GM21576 (cell line): ENCODE measurements around the gene SYAP1.
"Not testable (repeated sequence)": the region's sequence is repeated elsewhere in the genome, so short reads cannot be mapped to it uniquely, and the experiment has no call there.

Experiments used
- ATAC-seq: cut with Tn5 transposase; IDR thresholded peaks from one replicate; pipeline ENCODE4 v1.9.1; 2021; ENCODE audit warnings: mild to moderate bottlenecking, moderate library complexity; ENCODE audit not compliant: unreplicated experiment

The SYAP1 gene

GRCh38 chrX:16722481-16722880, 3.1 kb downstream of the SYAP1 start:
- ATAC-seq: no peak

GRCh38 chrX:16725072-16725471, 5.7 kb downstream of the SYAP1 start:
- no peak for ATAC-seq

DNA sequence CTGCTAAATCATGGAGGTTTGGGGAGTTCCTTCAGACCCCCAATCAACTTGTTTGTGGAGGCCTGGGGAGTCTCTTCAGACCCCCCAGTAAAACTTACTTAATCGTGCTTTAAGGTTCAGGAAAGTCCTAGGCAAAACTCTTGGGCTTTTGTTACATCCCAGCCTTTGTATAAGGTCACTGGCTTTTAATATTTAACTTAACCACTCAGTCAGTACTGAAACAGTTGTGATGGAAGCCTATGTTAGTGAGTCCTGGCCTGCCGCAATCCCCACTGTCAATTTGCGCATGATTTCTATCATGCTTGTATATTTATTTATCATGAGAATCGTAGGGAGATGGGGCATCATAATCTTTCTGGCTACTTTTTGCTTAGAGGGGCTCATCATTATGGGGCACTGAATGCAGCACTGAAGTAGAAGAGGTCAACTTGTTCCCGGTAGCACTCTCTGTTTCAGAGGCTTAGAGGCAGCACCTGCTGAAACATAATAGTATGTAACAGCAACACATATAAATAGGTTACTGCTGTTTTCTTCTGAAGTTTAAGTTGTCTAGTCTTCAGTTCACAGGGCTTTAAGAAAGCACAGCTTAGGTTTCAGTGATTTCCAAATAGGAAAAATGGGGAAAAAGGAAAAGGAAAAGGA, 7.1 kb downstream of the SYAP1 start:
- ATAC-seq: peak; percentile 49

GRCh38 chrX:16727637-16728036, 8.2 kb downstream of the SYAP1 start:
- no peak for ATAC-seq

- no peak for ATAC-seq
Observed at GRCh38 chrX:16730450-16730849, 11.0 kb downstream of the SYAP1 start.

DNA sequence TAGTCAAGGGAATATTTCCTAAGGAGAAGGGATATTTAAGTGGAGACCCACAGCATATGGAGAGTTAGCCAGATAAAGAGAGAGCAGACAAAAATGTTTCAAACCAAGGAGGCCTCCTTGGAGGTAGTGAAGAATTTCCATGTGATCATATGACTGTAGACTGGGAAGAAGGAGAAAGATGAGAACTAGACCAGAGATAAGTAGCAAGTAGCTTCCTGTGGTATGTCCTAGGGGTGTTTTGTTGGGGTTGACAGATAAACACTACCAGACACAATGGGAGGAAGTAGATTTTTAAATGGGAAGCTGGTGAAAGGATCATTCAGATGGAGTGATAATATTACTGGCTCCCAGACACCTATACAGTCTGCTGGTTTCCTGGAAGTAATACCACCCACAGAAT, 13.6 kb downstream of the SYAP1 start:
- no peak for ATAC-seq

- ATAC-seq: no peak
Observed at GRCh38 chrX:16737024-16737423, 17.6 kb downstream of the SYAP1 start.

DNA sequence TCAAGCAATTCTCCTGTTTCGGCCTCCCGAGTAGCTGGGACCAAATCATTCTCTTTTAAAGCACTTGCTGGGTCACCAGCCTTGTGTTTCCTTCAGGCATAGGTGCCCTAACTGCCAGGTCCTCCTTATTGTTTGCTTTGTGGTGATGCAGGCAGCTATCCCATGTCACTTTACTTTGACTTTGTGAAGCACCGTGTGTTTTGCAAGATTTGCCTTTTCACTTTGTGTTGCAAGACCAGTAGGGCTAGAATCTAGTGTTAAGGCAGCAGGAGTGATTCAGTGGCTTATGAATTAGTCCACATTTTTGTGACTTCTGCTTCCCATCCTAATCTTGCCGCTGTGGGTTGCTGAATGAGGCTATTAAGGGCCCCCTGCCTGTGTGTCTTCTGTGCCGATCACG, 20.2 kb downstream of the SYAP1 start:
- no peak for ATAC-seq

DNA sequence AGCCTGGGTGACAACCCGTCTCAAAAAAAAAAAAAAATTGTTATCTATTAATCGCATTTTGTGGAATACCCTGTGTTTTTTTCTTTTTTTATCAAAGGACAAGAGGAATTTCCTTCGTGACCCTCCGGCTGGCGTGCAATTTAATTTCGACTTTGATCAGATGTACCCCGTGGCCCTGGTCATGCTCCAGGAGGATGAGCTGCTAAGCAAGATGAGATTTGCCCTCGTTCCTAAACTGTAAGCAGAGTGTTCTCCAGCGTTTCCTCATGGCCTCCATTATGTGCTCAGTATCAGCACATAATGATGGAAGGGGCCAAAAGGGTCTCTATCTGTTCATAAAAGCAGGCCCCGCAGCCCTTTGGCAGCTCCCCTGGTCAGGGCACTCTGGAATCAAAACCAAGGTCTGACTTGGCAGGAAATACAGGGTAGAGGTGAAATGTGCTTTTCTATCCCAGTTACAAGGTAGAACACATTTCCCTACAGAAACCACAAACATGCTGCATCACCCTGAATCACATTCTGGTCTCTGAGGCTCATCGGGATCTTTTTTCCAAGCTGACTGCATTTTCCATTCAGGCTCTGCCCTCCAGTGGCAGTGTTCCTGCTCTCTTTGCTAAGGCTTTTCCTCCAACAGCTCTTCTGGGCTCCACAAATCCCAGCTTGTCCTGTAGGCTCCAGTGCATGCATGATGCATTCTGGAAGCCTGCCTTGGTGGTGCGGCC, 24.4 kb downstream of the SYAP1 start:
- no peak for ATAC-seq

- ATAC-seq: no peak
Observed at GRCh38 chrX:16745102-16745501, 25.7 kb downstream of the SYAP1 start.

- ATAC-seq: no peak
Observed at GRCh38 chrX:16745659-16746058, 26.2 kb downstream of the SYAP1 start.

DNA sequence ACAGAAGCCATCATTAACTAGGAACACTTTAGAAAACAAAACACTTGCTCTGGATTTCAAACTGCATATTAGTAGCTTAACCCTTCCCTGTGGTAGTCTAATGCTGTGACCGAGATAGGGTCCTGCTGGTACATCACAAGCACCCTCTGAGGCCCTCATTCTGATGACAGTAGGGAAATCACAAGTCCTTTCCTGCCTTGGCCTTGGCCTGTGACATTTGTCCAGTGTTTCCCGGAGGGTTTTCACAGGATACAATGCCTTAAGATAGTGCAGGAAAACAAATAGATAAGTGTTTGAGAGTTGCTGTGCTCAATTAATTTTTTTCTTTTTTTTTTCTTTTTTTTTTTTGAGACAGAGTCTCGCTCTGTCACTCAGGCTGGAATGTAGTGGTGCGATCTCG, 29.0 kb downstream of the SYAP1 start:
- ATAC-seq: no peak

- ATAC-seq: no peak
Observed at GRCh38 chrX:16750136-16750535, 30.7 kb downstream of the SYAP1 start.

GRCh38 chrX:16754019-16754418, 34.6 kb downstream of the SYAP1 start:
- ATAC-seq: no peak

- ATAC-seq: no peak
Observed at GRCh38 chrX:16756724-16757123, 37.3 kb downstream of the SYAP1 start.

DNA sequence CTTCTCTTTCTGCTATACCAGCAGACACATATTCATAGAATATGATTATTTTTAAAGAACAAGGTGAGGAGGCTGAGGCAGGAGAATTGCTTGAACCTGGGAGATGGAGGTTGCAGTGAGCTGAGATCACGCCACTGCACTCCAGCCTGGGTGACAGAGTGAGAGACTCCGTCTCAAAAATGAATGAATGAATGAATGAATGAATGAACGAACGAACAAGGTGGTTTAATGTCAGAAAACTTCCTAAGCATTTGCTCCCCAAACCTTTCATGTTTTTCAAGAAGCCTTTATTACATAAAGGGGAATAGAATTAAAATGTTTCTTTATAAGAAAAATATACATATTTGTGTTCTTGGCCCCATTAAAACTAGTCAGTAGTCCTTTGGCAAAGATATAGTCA, 42.1 kb downstream of the SYAP1 start:
- ATAC-seq: not testable (repeated sequence)

- ATAC-seq: no peak
Observed at GRCh38 chrX:16762579-16762978, 43.2 kb downstream of the SYAP1 start.

- no peak for ATAC-seq
Observed at GRCh38 chrX:16765594-16765993, 46.2 kb downstream of the SYAP1 start.

DNA sequence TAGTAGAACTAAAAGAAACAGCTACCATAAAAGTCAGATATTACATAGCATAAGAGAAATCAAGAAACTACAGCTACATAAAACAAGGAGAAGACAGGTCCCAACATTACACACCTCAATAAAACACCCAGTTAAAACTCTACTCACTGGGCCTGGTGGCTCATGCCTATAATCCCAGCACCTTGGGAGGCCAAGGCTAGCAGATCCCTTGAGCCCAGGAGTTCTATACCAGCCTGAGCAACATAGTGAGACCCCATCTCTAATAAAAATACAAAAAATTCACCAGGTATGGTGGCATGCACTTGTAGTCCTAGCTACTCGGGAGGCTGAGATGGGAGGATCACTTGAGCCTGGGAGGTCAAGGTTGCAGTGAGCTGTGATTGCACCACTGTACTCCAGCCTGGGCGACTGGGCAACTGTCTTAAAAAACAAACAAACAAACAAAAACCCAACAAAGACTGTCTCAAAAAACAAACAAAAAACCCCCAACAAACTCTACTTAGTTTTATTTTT, 51.6 kb downstream of the SYAP1 start:
- ATAC-seq: no peak

- ATAC-seq: no peak
Observed at GRCh38 chrX:16771483-16772398, 52.3 kb downstream of the SYAP1 start.

- no peak for ATAC-seq
Observed at GRCh38 chrX:16772460-16772859, 53.0 kb downstream of the SYAP1 start.
